Stimulated activated CD4-positive, alpha-beta T cell treated with anti-CD3 and anti-CD28 coated beads, TNF-alpha, amount 100 ng/mL, for 4 hours (primary cell): ENCODE data around the gene ATP8A1.

Experiments used
- DNase-seq, 3 experiments: peaks; one replicate each; pipeline ENCODE4 v3.0.0-alpha.2; 2020; ENCODE audit warnings: low read depth in 3 of 3

Gene ATP8A1

GRCh38 chr4:42649870-42650269, 7.0 kb downstream of the ATP8A1 start:
- no peak for DNase-seq

DNA sequence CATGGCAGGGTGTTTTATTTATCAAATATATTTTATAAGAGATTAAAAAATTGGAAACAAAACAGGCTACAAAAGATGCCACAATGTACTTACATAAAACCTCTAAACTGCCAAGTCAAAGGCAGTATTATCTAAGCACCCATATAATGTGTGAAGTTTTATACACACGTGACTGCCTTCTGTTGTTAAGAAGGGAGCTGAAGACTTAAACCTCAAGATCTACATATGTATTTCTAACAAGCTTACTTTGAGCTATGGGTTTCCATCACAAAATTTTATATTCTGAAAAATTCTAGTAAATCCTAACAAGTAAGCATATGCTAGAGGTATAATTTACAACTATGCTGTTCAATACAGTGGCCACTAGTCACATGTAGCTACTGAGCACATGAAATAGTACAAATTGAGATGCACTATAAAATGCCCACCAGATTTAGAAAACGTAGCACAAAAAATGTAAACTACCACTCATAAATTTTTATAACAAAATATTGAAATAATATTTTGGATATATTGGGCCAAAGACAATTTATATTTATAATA, 9.8 kb downstream of the ATP8A1 start:
- DNase-seq: no peak

DNA sequence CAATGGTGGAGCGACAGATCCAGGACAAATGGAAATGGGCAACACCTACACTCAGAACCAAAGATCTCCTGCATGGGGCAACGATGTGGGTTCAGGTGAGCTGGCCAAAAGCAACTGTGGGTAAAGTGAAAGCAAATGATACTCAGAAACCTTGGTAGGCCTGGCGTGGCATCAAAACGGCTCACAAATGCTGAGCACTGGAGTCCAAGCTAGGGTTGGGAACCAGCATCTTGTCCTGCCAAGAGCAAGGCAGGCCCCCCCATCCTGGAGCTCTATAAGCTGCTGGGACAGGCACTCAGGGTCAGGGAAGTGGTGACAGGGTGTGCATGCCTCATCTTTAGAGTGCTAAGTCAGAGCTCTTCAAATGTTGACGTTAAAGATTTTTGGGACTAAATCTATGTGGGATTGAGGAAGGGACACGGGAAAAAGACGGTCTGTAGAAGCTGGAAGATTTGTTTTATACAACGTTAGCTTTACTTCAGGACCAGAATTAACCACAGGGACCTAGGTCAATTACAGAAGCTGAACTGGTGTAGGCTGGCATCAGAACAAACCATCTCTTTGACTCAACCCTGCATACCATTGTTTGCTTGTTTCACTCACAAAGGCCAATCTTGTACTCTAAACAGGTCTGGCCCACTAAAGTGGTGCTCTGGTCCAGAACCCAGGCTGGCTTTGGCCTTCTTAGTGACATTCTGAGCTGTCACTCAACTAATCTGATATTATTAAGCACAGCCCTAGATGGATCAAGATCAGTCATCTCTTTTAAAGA, 10.7 kb downstream of the ATP8A1 start:
- DNase-seq: no peak

GRCh38 chr4:42644897-42645296, 12.0 kb downstream of the ATP8A1 start:
- DNase-seq: no peak

DNA sequence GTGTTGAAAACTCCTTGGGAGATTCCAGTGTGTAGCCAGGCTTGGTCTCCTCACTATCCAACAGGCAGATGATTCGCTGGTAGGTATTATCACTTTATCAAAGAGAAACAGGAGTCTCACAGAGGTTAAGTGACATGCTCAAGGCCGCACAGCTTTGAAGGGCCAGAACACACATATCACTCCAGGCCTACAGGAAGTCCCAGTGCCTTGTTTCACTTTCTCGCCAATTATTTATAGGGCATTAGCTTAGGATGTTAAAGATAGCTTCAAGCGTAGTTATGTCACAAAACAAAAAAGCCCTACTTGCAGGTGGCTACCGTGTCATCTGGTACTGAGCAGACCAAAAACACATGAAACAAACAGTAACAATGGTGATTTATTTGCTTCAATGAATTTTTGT, 13.2 kb downstream of the ATP8A1 start:
- no peak for DNase-seq

DNA sequence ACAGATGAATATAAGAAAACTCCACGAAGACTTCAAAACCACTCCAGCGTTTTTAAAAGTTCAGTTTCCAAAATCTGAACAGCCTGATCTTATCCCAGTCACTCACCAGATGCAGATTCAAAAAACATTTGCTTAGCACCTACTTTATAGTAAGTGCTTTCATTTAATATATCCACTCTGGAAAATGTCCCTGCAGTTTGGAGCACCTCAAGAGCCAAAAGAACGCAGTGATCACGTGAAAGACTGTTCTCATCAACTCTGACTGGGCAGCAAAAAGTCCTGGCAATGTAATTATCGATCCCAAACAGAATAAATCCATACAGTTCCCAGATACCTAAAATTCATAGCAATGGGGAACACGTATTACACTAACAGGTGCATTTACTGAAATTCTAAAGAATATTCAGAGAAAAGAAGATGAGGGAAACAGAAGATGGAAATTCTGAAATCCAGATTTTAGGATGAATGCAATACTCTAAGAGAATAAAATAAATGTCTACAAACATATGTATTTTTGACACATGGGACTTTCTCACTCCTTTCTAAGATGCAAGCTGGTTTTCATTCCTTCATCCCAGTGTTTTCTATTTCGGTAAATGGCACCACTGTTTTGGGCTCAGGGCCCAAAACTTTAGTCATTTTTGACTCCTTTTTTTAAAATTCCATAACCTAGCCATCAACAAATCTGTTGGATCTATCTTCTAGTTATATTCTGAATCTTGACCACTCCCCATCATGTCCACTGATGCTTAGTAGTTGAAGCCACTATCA, 13.9 kb downstream of the ATP8A1 start:
- DNase-seq: no peak

DNA sequence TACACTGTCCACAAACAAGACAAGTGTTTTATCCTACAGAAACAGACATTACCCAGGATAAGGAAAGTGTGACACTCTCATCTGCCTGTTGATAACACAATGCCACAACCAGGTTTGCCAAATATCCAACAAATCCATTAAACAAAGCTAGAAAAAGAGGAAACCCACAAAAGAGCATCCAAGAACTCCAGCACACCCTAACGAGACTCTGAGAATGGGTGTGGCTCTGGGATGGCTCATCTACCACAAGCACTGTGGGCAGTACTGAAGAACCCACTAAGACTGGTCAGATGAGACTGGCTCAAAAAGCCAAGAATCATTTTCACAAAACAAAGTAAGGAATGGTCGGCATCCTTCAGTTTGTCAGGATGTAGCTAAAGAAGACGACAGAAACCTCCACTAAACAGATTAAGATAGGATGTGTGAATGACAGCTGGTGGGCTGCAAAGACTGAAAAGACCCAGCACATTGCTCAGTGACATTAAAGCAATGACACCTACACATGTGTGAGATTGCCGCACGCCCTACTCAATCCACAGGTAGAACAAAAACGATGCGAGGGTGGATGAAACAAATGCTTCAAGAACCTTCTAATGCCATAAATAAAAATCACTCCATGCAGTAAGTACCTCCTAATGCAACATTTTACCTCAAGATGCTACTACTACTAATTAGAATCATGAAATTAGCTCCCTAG, 14.7 kb downstream of the ATP8A1 start:
- no peak for DNase-seq

DNA sequence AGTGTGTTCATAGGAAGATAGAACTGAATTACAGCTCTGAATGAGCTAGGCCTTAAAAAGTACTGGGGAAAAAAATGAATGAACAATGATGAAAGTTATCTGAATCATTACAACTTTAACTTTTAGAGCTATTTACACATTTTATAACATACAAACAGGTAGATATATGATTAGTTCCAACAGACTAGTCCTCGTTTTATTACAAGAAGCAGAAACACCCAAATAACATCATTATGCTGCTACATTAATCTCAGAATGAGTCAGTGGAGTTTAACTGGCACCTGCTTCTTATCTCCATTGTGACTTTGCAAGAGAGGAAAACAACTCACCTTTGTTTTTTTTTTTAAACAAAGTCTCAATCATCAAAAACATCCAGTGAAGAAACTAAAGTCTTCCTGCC, 15.2 kb downstream of the ATP8A1 start:
- DNase-seq: no peak

DNA sequence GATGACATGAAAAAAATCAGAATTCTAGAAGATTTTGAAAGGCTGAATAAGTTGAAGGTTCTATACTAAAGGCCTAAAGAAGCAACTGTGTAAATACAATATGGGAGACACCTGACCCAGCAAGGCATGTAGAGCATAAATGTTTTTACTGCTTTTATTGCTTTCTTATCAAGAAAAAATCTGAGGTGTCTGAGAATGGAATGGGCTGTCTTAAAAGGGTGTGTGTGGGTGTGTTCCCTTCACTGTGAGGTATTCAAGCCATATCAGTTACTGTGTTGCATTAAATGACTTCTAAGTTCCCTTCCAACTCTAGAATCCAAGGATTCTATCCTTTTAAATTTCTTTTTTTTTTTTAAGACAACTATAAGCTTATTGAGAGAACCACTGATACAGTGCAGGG, 15.7 kb downstream of the ATP8A1 start:
- DNase-seq: no peak

DNA sequence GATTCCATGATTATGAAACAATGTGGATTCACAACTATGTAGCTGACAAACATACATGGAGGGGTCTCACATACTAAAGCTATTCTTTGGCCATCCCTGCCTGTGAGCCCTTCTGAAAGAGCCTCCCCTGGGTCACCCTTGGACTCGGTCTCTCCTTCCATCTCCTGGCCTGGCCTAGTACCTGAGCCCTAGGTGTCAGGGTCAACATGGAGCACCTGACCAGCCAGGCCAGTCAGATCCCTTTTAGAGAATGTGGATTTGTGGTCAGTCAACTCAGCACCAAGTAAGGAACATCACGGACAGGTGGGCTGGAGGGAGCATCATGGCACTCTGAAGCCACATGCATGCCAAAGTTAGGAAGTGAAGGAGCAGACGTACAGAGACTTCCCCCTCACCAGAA, 16.3 kb downstream of the ATP8A1 start:
- DNase-seq: no peak

- DNase-seq: no peak
Measured at GRCh38 chr4:42638993-42639392, 17.9 kb downstream of the ATP8A1 start.

DNA sequence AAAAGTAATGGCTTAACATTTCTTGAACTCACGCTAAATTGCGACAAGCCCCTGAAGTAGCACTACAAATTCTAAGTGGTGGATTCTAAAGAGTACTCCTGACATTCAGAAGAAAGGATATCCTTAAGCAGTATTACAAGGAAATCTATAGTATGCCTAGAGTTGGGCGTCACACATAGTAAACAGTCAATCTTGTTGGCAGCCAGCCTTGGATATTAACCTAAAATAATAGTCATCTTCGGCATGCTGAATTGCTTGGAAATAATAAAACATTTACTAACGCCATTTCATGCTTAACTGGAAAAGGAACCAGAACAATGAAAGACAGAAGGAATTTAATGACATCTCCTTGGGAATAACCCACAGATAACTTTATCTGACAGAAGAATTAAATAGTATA, 18.6 kb downstream of the ATP8A1 start:
- no peak for DNase-seq

DNA sequence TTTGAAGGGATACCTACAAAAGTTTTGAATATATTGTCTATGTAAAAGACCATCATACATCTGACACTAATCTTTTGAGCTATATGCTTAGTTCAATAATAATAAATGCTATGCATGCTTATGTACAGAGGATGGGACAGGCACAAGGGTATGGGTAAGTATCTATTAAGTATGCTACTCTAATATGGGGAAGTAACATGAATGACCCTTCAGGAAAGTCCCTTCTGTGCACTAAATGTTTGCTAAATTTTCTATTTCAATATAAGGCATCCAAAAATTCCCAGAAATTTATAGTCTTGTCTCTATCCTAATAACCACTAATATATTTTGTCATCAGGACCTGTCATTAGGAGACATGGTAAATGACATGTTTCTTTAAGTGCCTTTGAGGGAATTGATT, 19.0 kb downstream of the ATP8A1 start:
- DNase-seq: no peak

DNA sequence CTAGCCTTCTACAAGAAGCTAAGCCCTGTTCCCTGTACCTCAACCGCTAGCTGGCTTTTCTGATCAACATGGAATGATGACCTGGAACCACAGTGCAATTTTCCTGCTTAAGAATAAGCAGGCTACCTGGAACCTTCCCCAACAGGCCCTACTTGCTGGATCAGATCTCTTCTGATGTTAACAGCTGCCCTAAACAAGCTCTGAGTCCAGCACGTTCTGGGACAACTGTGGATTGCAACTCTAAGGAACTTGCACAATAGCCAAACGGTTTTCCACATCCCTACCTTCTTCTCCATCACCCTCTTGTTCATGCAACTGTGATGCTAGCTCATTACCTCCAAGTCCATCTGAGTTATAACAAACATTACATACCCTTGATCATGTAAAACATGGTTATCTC, 19.8 kb downstream of the ATP8A1 start:
- no peak for DNase-seq

DNA sequence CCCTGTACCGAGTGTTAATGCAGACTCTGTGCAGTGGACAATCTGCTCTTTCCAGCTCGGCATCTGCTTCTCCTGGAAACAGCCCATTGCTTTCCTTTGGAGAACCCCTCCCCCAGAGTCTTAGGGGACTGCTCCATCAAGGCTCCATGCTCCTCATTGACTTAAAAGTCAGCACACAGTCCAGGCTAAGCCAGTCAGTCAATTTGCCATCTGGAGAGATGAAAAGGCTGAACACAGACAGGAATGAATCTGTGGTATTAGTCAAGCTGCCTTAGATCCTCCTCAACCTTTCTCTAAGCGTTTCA, 20.3 kb downstream of the ATP8A1 start:
- no peak for DNase-seq

- DNase-seq: no peak
Measured at GRCh38 chr4:42633605-42634388, 23.1 kb downstream of the ATP8A1 start.

- no peak for DNase-seq
Measured at GRCh38 chr4:42632653-42633382, 24.1 kb downstream of the ATP8A1 start.

DNA sequence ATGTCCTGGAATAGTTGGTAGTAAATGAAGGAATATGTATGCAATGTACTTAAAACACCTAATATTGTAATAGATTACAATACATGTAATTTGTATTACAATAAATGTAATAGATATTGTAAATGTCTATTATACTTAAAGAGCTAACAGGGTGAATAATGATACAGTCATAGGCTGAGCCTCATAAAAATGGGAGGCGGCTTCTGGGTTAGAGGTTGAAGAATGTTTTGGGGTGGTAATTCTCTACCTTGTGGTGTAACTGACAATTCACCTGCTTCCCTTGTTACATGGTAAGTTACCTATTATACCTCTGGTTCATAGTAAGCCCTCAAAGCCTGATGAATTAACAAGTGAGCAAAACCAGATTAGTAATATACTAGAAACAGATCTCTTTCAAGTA, 26.0 kb downstream of the ATP8A1 start:
- DNase-seq: no peak

GRCh38 chr4:42628740-42629139, 28.2 kb downstream of the ATP8A1 start:
- DNase-seq: no peak

DNA sequence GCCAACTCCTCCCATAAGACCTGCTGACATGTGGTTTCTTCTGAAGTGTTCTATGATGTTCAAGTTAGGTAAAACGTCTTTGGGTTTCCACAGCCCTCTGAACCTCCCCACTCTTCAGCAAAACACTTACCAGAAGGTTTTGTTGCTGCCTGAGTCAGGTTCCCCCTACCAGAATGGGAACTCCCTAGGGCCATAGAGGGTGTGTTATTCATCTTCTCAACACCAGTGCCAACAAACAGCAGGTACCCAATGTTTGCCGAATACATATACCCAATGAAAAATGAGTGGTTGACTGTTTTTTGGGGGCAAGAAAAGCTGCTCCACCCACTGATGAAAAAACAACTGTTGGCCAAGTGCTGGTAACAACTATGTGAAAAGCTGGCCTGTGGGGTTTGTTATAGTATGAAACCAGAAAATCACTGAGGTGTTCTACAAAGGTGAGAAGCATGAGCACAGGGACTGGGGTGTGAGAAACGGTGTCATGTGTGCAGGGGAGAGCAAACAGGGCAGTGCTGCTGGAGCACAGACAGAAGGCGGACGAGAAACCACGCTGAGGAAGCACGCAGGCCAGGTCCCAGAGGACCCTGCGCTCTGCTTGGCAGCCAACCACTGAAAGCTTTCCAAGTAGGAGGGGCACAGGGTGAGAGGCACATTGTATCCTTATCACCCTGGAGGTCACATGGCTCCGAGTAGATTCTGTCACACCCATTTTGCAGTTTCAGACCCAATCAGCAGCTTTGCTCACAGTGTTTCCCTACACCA, 28.8 kb downstream of the ATP8A1 start:
- peak in 1 of 3 experiments; percentile 2 for DNase-seq
